CD4-positive, alpha-beta T cell (primary cell): Measurements from ENCODE around the gene BLMH. TPM values are rescaled to one million over a fixed set of nuclear protein-coding genes. Genes with fewer than 3 reads are reported as not detected.

ENCODE experiments used
- ATAC-seq: fragments of 200-7000 bp; cut with Tn5 transposase; one replicate; pipeline ENCODE4 v1.10.0; 2022; ENCODE audit warnings: mild to moderate bottlenecking; ENCODE audit not compliant: poor library complexity
- CTCF ChIA-PET: fragments of 350-600 bp; sonication (Branson Sonifier 250); formaldehyde crosslinking; loops from one replicate; lab custom pipeline; 2021; ENCODE audit warnings: antibody characterized with exemption, inconsistent platforms; lab: Charles Lee
- POLR2A ChIA-PET: fragments of 350-600 bp; sonication (Branson Sonifier 250); formaldehyde crosslinking; loops from one replicate; lab custom pipeline; 2021; ENCODE audit warnings: antibody characterized with exemption, inconsistent platforms; lab: Charles Lee
- DNase-seq, 14 experiments: peaks; one replicate each; pipeline ENCODE4 v3.0.0-alpha.2; 2013 to 2020; ENCODE audit warnings: mixed read lengths in 2 of 14
- H3K27ac ChIP-seq, 2 donors: one replicate each; pipeline versions ENCODE4 v1.5.1 to v1.7.0; 2013; ENCODE audit warnings: low read length in 2 of 2, low read depth in 1 of 2, mild to moderate bottlenecking in 1 of 2
- H3K27me3 ChIP-seq, 2 experiments: 1 replicate in 1 of 2; 2 replicates in 1 of 2; pipeline versions ENCODE4 v1.6.1 to v1.7.0; 2013; ENCODE audit warnings: low read length in 2 of 2, control low read depth in 1 of 2, mild to moderate bottlenecking in 1 of 2, moderate library complexity in 1 of 2; ENCODE audit not compliant: insufficient read depth in 2 of 2, control insufficient read depth in 1 of 2
- H3K36me3 ChIP-seq: one replicate; pipeline ENCODE4 v1.6.1; 2013; ENCODE audit warnings: low read length, control low read depth; ENCODE audit not compliant: insufficient read depth
- H3K4me1 ChIP-seq: one replicate; pipeline ENCODE4 v1.6.1; 2013; ENCODE audit warnings: low read length, control low read depth; ENCODE audit not compliant: insufficient read depth
- H3K4me3 ChIP-seq: one replicate; pipeline ENCODE4 v1.5.1; 2013; ENCODE audit warnings: mild to moderate bottlenecking, low read length, moderate library complexity
- H3K9me3 ChIP-seq, 2 experiments: 1 replicate in 1 of 2; 2 replicates in 1 of 2; pipeline versions ENCODE4 v1.6.1 to v1.7.0; 2013; ENCODE audit warnings: low read length in 2 of 2, mild to moderate bottlenecking in 2 of 2, control low read depth in 1 of 2, moderate library complexity in 1 of 2; ENCODE audit not compliant: control insufficient read depth in 1 of 2, insufficient read depth in 1 of 2
- H3K27ac Mint-ChIP-seq: one replicate; pipeline ENCODE4 v1.8.0; 2020; ENCODE audit warnings: mixed read lengths
- H3K27me3 Mint-ChIP-seq: one replicate; pipeline ENCODE4 v1.8.0; 2021; ENCODE audit warnings: mixed read lengths
- H3K36me3 Mint-ChIP-seq: one replicate; pipeline ENCODE4 v1.8.0; 2021; ENCODE audit warnings: low read depth, mixed read lengths
- H3K4me1 Mint-ChIP-seq: one replicate; pipeline ENCODE4 v1.8.0; 2021; ENCODE audit warnings: low read depth, mixed read lengths
- H3K4me3 Mint-ChIP-seq: one replicate; pipeline ENCODE4 v1.8.0; 2020; ENCODE audit warnings: mild to moderate bottlenecking, mixed read lengths
- H3K9me3 Mint-ChIP-seq: one replicate; pipeline ENCODE4 v1.8.0; 2020; ENCODE audit warnings: mixed read lengths
- CTCF ChIP-seq: fragments of 200-600 bp; IDR thresholded peaks from one replicate; pipeline ENCODE4 v1.8.0; 2022; ENCODE audit warnings: antibody characterized with exemption, mild to moderate bottlenecking
- intact Hi-C, 2 experiments: fragments of 100-400 bp; cut with DNase I in 1 of 2; cut with micrococcal nuclease in 1 of 2; formaldehyde crosslinking; loops; one replicate each; pipeline versions ENCODE4 v1.15.1 to v1.9.0; 2023 to 2025; cut with DNase I, micrococcal nuclease
- total RNA-seq, 174 experiments: library from RNA in 2 of 174; stranded (reverse) in 2 of 174; gene quantifications; one replicate each; pipeline ENCODE4 v1.2.3 and lab custom pipeline; 2021 to 2026

Gene BLMH
- total RNA-seq, 2 experiments from 2014 or later, result 32.9 to 36.5 TPM

- ATAC-seq (no peak), DNase-seq (no peak)
- H3K27me3 ChIP-seq, result peaks cover 4 to 10% of the 10 kb centered on the region in 2 experiments
- no peak for TF ChIP-seq CTCF
- no peaks in the 10 kb centered on the region for H3K36me3 ChIP-seq
- H3K4me1 Mint-ChIP-seq, result no peaks in the 10 kb centered on the region
- H3K9me3 Mint-ChIP-seq, result no peaks in the 10 kb centered on the region
- no peaks in the 10 kb centered on the region for H3K9me3 ChIP-seq
- intact Hi-C loops, result no loop called here
- ChIA-PET POLR2A (no interaction called here), CTCF (no interaction called here)
- H3K4me3 ChIP-seq, result no peak overlapping the region
- H3K27me3 Mint-ChIP-seq, result peaks cover 19% of the 10 kb centered on the region
- no peaks in the 10 kb centered on the region for H3K36me3 Mint-ChIP-seq
- no peaks in the 10 kb centered on the region for H3K4me1 ChIP-seq
- H3K4me3 Mint-ChIP-seq, result no peak overlapping the region
- no peak overlapping the region for H3K27ac ChIP-seq
- H3K27ac Mint-ChIP-seq, result no peak overlapping the region
Observed at GRCh38 chr17:30199600-30199999, 92.1 kb downstream of the BLMH start.

Other genes with a start within 250 kb of the BLMH start
- gene NSRP1, start 175.1 kb downstream of the BLMH start, total RNA-seq, result 10 to 100 TPM; 23.8 to 25.2 TPM
- not detected for gene SLC6A4, start 56.2 kb downstream of the BLMH start, total RNA-seq
- gene TMIGD1, start 42.1 kb upstream of the BLMH start, total RNA-seq, result not detected
- gene CPD, start 87.0 kb upstream of the BLMH start, total RNA-seq, result 10 to 100 TPM; 26.2 to 30.7 TPM
- 10 to 100 TPM; 43.2 to 45.6 TPM for gene GOSR1, start 185.5 kb upstream of the BLMH start, total RNA-seq